HepG2 (cell line): ENCODE results near the gene SMIM38. TPM values are rescaled to one million over a fixed set of nuclear protein-coding genes. Genes with fewer than 3 reads are reported as not detected.
A peak's percentile ranks its signal among the peaks of the same experiment; 100 is the strongest.

Experiments
- ARID2 ChIP-seq: sonication (generic); formaldehyde crosslinking; IDR thresholded peaks from 2 replicates; pipeline ENCODE4 v1.8.1; 2022; ENCODE audit warnings: mild to moderate bottlenecking, missing genetic modification reagents, borderline replicate concordance
- BCL6 ChIP-seq: IDR thresholded peaks from 2 replicates; pipeline ENCODE4 v1.6.1; 2016; ENCODE audit warnings: missing genetic modification reagents, missing compliant biosample characterization
- CCDC6 ChIP-seq: sonication (generic); formaldehyde crosslinking; IDR thresholded peaks from 2 replicates; pipeline ENCODE4 v1.8.1; 2022; ENCODE audit warnings: mild to moderate bottlenecking, missing genetic modification reagents, moderate library complexity
- FOXO4 ChIP-seq: sonication (generic); formaldehyde crosslinking; conservative IDR thresholded peaks from 2 replicates; pipeline ENCODE4 v1.8.1; 2023; ENCODE audit warnings: missing genetic modification reagents
- HES4 ChIP-seq: sonication (generic); formaldehyde crosslinking; IDR thresholded peaks from 2 replicates; pipeline ENCODE4 v1.9.0; 2021; ENCODE audit warnings: mild to moderate bottlenecking, missing genetic modification reagents, borderline replicate concordance
- HNRNPL ChIP-seq: fragments of 200-400 bp; formaldehyde crosslinking; IDR thresholded peaks from 2 replicates; pipeline ENCODE4 v1.6.1; 2017; ENCODE audit warnings: mild to moderate bottlenecking, low read depth, low read length
- HNRNPLL ChIP-seq: fragments of 200-400 bp; formaldehyde crosslinking; IDR thresholded peaks from 2 replicates; pipeline ENCODE4 v1.6.1; 2017; ENCODE audit warnings: mild to moderate bottlenecking, low read depth, low read length; ENCODE audit not compliant: poor library complexity, severe bottlenecking
- MAX ChIP-seq: IDR thresholded peaks from 2 replicates; pipeline ENCODE4 v1.6.1; 2012; ENCODE audit warnings: inconsistent platforms
- MIXL1 ChIP-seq: IDR thresholded peaks from 2 replicates; pipeline ENCODE4 v1.6.1; 2016
- MXD1 ChIP-seq: sonication (generic); formaldehyde crosslinking; IDR thresholded peaks from 2 replicates; pipeline ENCODE4 v1.4.0; 2020; ENCODE audit warnings: mild to moderate bottlenecking, missing genetic modification reagents
- NR1H2 ChIP-seq: sonication (generic); formaldehyde crosslinking; IDR thresholded peaks from 2 replicates; pipeline ENCODE4 v1.8.1; 2022; ENCODE audit warnings: low read depth, missing genetic modification reagents, borderline replicate concordance
- NR2C2 ChIP-seq: sonication (generic); formaldehyde crosslinking; IDR thresholded peaks from 2 replicates; pipeline ENCODE4 v1.4.0; 2020; ENCODE audit warnings: missing genetic modification reagents, mild to moderate bottlenecking, moderate library complexity, borderline replicate concordance
- NR2F6 ChIP-seq, 2 experiments: IDR thresholded peaks; 2 replicates each; pipeline ENCODE4 v1.6.1; 2016; ENCODE audit warnings: antibody characterized with exemption in 1 of 2, mild to moderate bottlenecking in 1 of 2
- PAXIP1 ChIP-seq: sonication (generic); formaldehyde crosslinking; conservative IDR thresholded peaks from 2 replicates; pipeline ENCODE4 v1.4.0; 2020; ENCODE audit warnings: mild to moderate bottlenecking, missing genetic modification reagents, moderate library complexity
- REPIN1 ChIP-seq: sonication (generic); formaldehyde crosslinking; IDR thresholded peaks from 2 replicates; pipeline ENCODE4 v1.8.0; 2022; ENCODE audit warnings: missing genetic modification reagents, low read depth, mild to moderate bottlenecking, borderline replicate concordance
- TBL1XR1 ChIP-seq: fragments of 150-350 bp; IDR thresholded peaks from 2 replicates; pipeline ENCODE4 v1.6.1; 2014; ENCODE audit warnings: borderline replicate concordance, low read length; ENCODE audit not compliant: partially characterized antibody
- UBTF ChIP-seq: sonication (generic); formaldehyde crosslinking; IDR thresholded peaks from 2 replicates; pipeline ENCODE4 v1.4.0; 2020; ENCODE audit warnings: mild to moderate bottlenecking, missing genetic modification reagents
- ZNF205 ChIP-seq: IDR thresholded peaks from 2 replicates; pipeline ENCODE4 v1.6.1; 2018; ENCODE audit warnings: missing biosample characterization, missing genetic modification reagents
- ZNF3 ChIP-seq: IDR thresholded peaks from 2 replicates; pipeline ENCODE4 v1.7.0; 2017; ENCODE audit warnings: inconsistent platforms
- ZNF431 ChIP-seq: sonication (generic); formaldehyde crosslinking; IDR thresholded peaks from 2 replicates; pipeline ENCODE4 v1.9.0; 2022; ENCODE audit warnings: missing genetic modification reagents, low read depth, mild to moderate bottlenecking, borderline replicate concordance
- ZNF484 ChIP-seq: sonication (generic); formaldehyde crosslinking; IDR thresholded peaks from 2 replicates; pipeline ENCODE4 v1.5.1; 2020; ENCODE audit warnings: mild to moderate bottlenecking, low read depth, missing genetic modification reagents, borderline replicate concordance
- ZNF777 ChIP-seq: sonication (generic); formaldehyde crosslinking; IDR thresholded peaks from 2 replicates; pipeline ENCODE4 v1.4.0; 2020; ENCODE audit warnings: missing genetic modification reagents
- polyA plus RNA-seq, 8 experiments: library from polyadenylated mRNA; depleted of rRNA in 3 of 8; stranded (reverse) in 7 of 8; unstranded in 1 of 8; fragments of >200 nt; fragmentation: Illumina TruSeq in 4 of 8; extraction: Trizol in 4 of 8; gene quantifications; 2 replicates each; pipeline versions ENCODE4 v1.2.1 to v1.2.3, GENCODE V29; 2011 to 2016; ENCODE audit warnings: low read depth in 4 of 8, missing spikeins in 1 of 8, mixed read lengths in 1 of 8; ENCODE audit not compliant: insufficient read depth in 1 of 8
- total RNA-seq, 5 experiments: library from RNA; depleted of rRNA; stranded (reverse); fragments of >200 nt; fragmentation: Illumina TruSeq; extraction: Trizol; gene quantifications; 2 replicates each; pipeline ENCODE4 v1.2.3, GENCODE V29; 2016; ENCODE audit warnings: low read depth in 1 of 5

SMIM38 gene
- total and polyA plus RNA-seq, 2 of the 13 experiments (the other 11 are each of a cell fraction or from before 2014, with no cell fraction given), result 0.30 to 0.40 TPM

- no peak for TF ChIP-seq TBL1XR1
- TF ChIP-seq MAX, result peak; percentile 62
- TF ChIP-seq ZNF431 (CRISPR knock-in tag), result 0 out of 2 replicates have a peak, but pooled peaks have one; percentile 39
- TF ChIP-seq ZNF3 (CRISPR knock-in tag), result no peak
- TF ChIP-seq NR1H2 (CRISPR knock-in tag), result no peak
- peak; percentile 89 for TF ChIP-seq ZNF777
- no peak for TF ChIP-seq ZNF205 (CRISPR knock-in tag)
- peak; percentile 36; the same call in 1 of the 2 replicates for TF ChIP-seq BCL6
- TF ChIP-seq UBTF (CRISPR knock-in tag), result peak; percentile 84
- TF ChIP-seq HNRNPLL, result peak; percentile 46
- peak; percentile 58; the same call in 1 of the 2 replicates for TF ChIP-seq MXD1 (CRISPR knock-in tag)
- peak; percentile 89; the same call in 1 of the 2 replicates for TF ChIP-seq ARID2
- no peak for TF ChIP-seq HES4 (CRISPR knock-in tag)
- TF ChIP-seq PAXIP1 (CRISPR knock-in tag), result peak; percentile 68
- TF ChIP-seq NR2F6 (IDR thresholded peaks at IDR 0.05), result no peak
- TF ChIP-seq NR2F6 (CRISPR knock-in tag; IDR thresholded peaks at IDR 0.05), result peak; percentile 21; the same call in 1 of the 2 replicates
- peak; percentile 54; the same call in 1 of the 2 replicates for TF ChIP-seq REPIN1 (CRISPR knock-in tag)
- no peak; the same call in 1 of the 2 replicates for TF ChIP-seq CCDC6 (CRISPR knock-in tag)
- TF ChIP-seq MIXL1 (CRISPR knock-in tag), result no peak
- peak; percentile 98 for TF ChIP-seq HNRNPL
- TF ChIP-seq NR2C2 (CRISPR knock-in tag), result no peak
- no peak for TF ChIP-seq ZNF484 (CRISPR knock-in tag)
- no peak for TF ChIP-seq FOXO4 (CRISPR knock-in tag)
Observed at GRCh38 chr11:69157156-69157821, 1.6 kb downstream of the SMIM38 start (continued).
